Neural crest cell (in vitro differentiated cells): Measurements from ENCODE around the gene CNTN4. TPM values are rescaled to one million over a fixed set of nuclear protein-coding genes. Genes with fewer than 3 reads are reported as not detected.
"Not testable (repeated sequence)": the region's sequence is repeated elsewhere in the genome, so short reads cannot be mapped to it uniquely, and the experiment has no call there.

Source experiments
- DNase-seq: peaks from one replicate; pipeline ENCODE4 v3.0.0; 2021; ENCODE audit warnings: low read depth, mixed read lengths, low spot score
- H3K27ac Mint-ChIP-seq: one replicate; pipeline ENCODE4 v1.8.0; 2021; ENCODE audit warnings: mild to moderate bottlenecking, mixed read lengths; ENCODE audit not compliant: unreplicated experiment
- H3K27me3 Mint-ChIP-seq: 2 replicates; pipeline ENCODE4 v1.8.0; 2021; ENCODE audit warnings: low read depth, mild to moderate bottlenecking, mixed read lengths
- H3K36me3 Mint-ChIP-seq: 2 replicates; pipeline ENCODE4 v1.8.0; 2021; ENCODE audit warnings: low read depth, mild to moderate bottlenecking, mixed read lengths
- H3K4me1 Mint-ChIP-seq: 2 replicates; pipeline ENCODE4 v1.8.0; 2021; ENCODE audit warnings: mixed read lengths
- H3K4me3 Mint-ChIP-seq: one replicate; pipeline ENCODE4 v1.8.0; 2021; ENCODE audit warnings: mild to moderate bottlenecking, mixed read lengths
- H3K9me3 Mint-ChIP-seq: 2 replicates; pipeline ENCODE4 v1.8.0; 2021; ENCODE audit warnings: mixed read lengths
- long read RNA-seq: library from polyadenylated mRNA; unstranded; transcript quantifications from one replicate; pipeline ENCODE4 v2.0.0, GENCODE V29; 2020
- total RNA-seq: library from RNA; stranded (reverse); gene quantifications from 2 replicates; pipeline ENCODE4 v1.2.1, GENCODE V29; 2021
- TF ChIP-seq, protein P1 (sequence below): fragments of 200-600 bp; sonication (generic); conservative IDR thresholded peaks from 2 replicates; pipeline ENCODE4 v1.5.0; 2021; ENCODE audit warnings: antibody characterized with exemption, mild to moderate bottlenecking

Gene CNTN4
- total RNA-seq = 2.9 and 4.3 TPM in 2 replicates
- long read RNA-seq, partial matches to known transcripts = 1 of 3 reads
- long read RNA-seq, other reads (novel, unspliced or antisense) = 2 of 3 reads

DNA sequence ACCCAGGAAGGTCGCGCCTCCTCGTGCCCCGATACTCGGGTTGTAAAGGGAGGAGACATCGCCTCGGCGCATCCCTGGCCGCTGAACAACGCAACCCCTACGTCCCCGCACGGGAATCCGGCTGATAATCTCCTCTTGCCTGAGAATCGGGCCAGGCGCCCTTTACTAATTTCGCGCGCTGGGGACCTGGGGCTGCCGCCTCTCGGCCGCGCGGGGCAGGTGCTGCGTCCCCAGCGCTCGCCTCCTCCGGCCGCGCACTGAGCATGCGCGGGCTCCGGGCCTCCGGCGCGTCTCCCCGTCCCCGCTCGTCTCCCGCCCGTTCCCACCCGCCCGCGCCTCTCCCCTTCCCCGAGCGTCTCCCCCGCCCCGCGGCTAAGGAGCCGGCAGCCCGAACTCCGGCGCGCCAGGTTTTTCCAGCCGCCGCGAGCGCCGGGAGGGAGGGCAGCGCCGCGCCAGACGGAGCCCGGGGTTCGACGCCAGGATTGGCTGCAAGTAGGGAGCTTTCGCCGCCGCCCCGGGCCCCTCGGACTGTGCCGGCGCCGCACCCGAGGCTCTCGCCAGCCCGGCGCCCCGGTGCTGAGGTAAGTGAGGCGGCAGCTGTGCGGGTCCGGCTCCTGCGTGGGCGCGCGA is at the start of gene CNTN4:
CNTN4 (plus strand) TSS at position 469 of the 630 bp plus-strand sequence.
- H3K4me3 Mint-ChIP-seq = peak within 1 kb of the TSS; percentile 84
- H3K27ac Mint-ChIP-seq = no peak within 1 kb of the TSS
- peaks cover 2% of the 10 kb centered on the region for H3K9me3 Mint-ChIP-seq
- peak; percentile 69 for DNase-seq
- peaks cover 93% of the 10 kb centered on the region for H3K27me3 Mint-ChIP-seq
- H3K4me1 Mint-ChIP-seq = peaks cover 13% of the 10 kb centered on the region
- TF ChIP-seq, protein P1, sequence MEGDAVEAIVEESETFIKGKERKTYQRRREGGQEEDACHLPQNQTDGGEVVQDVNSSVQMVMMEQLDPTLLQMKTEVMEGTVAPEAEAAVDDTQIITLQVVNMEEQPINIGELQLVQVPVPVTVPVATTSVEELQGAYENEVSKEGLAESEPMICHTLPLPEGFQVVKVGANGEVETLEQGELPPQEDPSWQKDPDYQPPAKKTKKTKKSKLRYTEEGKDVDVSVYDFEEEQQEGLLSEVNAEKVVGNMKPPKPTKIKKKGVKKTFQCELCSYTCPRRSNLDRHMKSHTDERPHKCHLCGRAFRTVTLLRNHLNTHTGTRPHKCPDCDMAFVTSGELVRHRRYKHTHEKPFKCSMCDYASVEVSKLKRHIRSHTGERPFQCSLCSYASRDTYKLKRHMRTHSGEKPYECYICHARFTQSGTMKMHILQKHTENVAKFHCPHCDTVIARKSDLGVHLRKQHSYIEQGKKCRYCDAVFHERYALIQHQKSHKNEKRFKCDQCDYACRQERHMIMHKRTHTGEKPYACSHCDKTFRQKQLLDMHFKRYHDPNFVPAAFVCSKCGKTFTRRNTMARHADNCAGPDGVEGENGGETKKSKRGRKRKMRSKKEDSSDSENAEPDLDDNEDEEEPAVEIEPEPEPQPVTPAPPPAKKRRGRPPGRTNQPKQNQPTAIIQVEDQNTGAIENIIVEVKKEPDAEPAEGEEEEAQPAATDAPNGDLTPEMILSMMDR = peak; percentile 57
- no peaks in the 10 kb centered on the region for H3K36me3 Mint-ChIP-seq

DNA sequence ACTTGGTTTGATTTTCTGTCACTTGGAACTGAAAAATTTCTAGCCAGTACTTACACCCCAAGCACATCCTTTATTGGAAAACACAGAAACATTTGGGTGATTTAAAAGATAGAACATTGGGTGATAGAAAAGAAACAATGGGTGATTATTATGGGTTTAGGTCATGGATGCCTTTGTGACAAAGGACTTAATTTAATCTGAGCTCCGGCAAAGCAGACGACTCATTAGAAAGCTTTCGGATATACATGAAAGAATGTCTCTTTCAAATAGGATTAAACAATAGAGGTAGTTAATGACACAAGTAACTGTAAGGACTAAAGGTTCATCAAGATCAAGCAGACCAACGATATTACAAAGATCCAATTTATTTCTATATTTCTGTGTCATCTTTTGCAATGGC is 37.3 kb upstream of the CNTN4 start:
- Mint-ChIP-seq H3K9me3 (no peaks in the 10 kb centered on the region), H3K27ac (no peak overlapping the region), H3K4me3 (no peak overlapping the region), H3K27me3 (no peaks in the 10 kb centered on the region), H3K36me3 (no peaks in the 10 kb centered on the region), H3K4me1 (no peaks in the 10 kb centered on the region)
- DNase-seq = no peak
- TF ChIP-seq, protein P1 = no peak

DNA sequence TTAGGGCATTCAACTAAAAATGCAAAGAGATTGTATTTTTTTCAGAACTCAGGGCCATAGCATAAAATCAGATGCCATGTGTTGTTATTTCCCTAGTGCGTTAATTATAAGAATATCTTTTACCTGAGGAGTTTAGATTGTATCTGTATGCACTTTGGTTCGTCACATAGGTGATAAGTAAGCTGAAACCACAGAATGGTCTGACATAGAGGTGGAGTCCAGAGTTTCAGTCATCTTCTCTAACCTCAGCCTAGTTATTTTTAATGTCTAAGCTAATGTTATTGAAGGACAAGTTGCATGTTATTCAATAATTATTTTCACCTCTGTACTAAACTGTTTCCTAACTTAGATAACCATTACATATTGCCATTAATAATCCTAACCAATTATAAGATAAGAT is 27.1 kb upstream of the CNTN4 start:
- no peaks in the 10 kb centered on the region for H3K9me3 Mint-ChIP-seq
- H3K4me3 Mint-ChIP-seq = no peak overlapping the region
- DNase-seq = no peak
- no peak overlapping the region for H3K27ac Mint-ChIP-seq
- no peaks in the 10 kb centered on the region for H3K4me1 Mint-ChIP-seq
- H3K36me3 Mint-ChIP-seq = no peaks in the 10 kb centered on the region
- TF ChIP-seq, protein P1 = no peak
- H3K27me3 Mint-ChIP-seq = peaks cover 38% of the 10 kb centered on the region

DNA sequence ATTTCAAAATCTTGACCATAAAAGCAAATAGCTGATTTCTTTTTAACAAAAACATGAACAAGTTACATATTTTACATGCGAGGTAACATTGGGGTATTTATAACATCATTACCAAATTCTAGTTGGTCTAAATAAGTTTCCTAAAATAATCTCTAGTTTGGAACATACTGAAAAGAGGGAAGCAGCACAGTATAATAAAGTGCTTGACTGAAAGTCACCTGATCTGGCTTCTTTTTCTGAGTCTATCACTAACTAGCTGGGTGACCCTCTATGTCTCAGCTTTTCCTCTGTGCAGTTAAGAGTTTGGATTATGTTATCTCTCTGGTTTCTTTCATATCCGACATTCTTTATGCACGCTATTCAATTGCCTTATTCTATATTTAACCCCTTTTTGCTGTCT is 19.8 kb upstream of the CNTN4 start:
- Mint-ChIP-seq H3K9me3 (no peaks in the 10 kb centered on the region), H3K4me3 (no peak overlapping the region), H3K4me1 (no peaks in the 10 kb centered on the region), H3K27ac (no peak overlapping the region), H3K36me3 (no peaks in the 10 kb centered on the region), H3K27me3 (peaks cover 44% of the 10 kb centered on the region)
- DNase-seq = no peak
- TF ChIP-seq, protein P1 = no peak

DNA sequence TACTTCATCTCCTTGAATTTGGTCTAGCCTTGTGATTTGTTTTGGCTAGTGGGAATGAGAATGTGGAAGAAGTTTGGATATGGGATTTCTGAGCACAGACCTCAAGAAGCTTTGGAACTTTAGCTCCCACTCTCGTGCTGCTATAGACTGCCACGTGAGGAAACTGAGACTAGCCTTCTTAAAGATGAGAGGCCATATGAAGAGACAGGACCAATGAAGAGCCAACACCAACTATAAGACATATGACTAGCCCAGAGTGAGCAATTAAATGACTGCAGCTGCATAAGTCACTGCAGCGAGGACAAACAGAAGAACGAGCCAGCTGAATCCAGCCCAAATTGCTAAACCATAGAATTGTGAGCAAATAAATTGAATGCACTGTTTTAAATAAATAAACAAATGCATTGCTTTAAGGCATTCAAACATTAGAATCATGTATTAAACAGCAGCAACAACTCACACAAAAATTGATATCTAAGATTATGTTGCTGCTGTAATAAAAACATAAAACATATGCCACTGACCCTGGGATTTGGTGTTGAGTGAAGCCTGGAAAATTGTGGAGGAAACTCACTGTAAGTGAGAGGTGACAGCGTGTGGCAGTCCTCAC is 15.7 kb upstream of the CNTN4 start:
- DNase-seq = no peak
- no peaks in the 10 kb centered on the region for H3K9me3 Mint-ChIP-seq

DNA sequence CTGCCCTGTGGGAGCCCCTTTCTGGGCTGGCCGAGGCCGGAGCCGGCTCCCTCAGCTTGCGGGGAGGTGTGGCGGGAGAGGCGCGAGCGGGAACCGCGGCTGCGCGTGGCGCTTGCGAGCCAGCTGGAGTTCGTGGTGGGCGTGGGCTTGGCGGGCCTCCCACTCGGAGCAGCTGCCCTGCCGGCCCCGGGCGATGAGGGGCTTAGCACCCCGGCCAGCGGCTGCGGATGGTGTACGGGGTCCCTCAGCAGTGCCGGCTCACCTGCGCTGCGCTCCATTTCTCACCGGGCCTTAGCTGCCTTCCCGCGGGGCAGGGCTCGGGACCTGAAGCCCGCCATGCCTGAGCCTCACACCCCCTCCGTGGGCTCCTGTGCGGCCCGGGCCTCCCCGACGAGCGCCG is 15.1 kb upstream of the CNTN4 start:
- not testable (repeated sequence) for H3K36me3 Mint-ChIP-seq, H3K4me1 Mint-ChIP-seq, H3K4me3 Mint-ChIP-seq, H3K9me3 Mint-ChIP-seq, DNase-seq, H3K27ac Mint-ChIP-seq
- peaks cover 14% of the 10 kb centered on the region for H3K27me3 Mint-ChIP-seq

More for the DNA sequence above, 15.7 kb upstream of the CNTN4 start:
- Mint-ChIP-seq H3K27me3 (peaks cover 19% of the 10 kb centered on the region), H3K27ac (no peak overlapping the region), H3K36me3 (no peaks in the 10 kb centered on the region), H3K4me3 (no peak overlapping the region), H3K4me1 (no peaks in the 10 kb centered on the region)
- TF ChIP-seq, protein P1 = no peak
